ENCODE results near the gene DHRSX. TPM values are rescaled to one million over a fixed set of nuclear protein-coding genes. Genes with fewer than 3 reads are reported as not detected.

Gene DHRSX
- polyA plus RNA-seq, 1 donor from 2014 or later: 15.7 TPM

GRCh38 chrX:2343413-2343812 is 157.4 kb downstream of the DHRSX start:
- Histone ChIP-seq H3K9me3 (ENCODE audit: low read length) (no peaks in the 10 kb centered on the region), H3K27ac (ENCODE audit: low read length) (no peak overlapping the region), H3K9ac (ENCODE audit: low read length) (no peak overlapping the region), H2AFZ (ENCODE audit: low read depth, low read length) (no peak overlapping the region), H3K4me2 (ENCODE audit: low read length) (no peak overlapping the region), H3K27me3 (ENCODE audit: insufficient read depth, low read depth, low read length) (no peaks in the 10 kb centered on the region), H3K4me3 (ENCODE audit: low read length) (no peak overlapping the region), H3K79me2 (replicated peaks; ENCODE audit: insufficient read depth, low read length) (no peaks in the 10 kb centered on the region), H3K36me3 (ENCODE audit: insufficient read depth, low read length) (no peaks in the 10 kb centered on the region), H3K9me2 (ENCODE audit: insufficient read depth, low read length) (no peaks in the 10 kb centered on the region), H3F3A (ENCODE audit: insufficient read depth, low read length, poor library complexity, severe bottlenecking) (no peaks in the 10 kb centered on the region), H4K20me1 (ENCODE audit: insufficient read depth) (no peaks in the 10 kb centered on the region)
- TF ChIP-seq REST (IDR thresholded peaks at IDR 0.05; ENCODE audit: borderline replicate concordance): no peak

- H3K36me3 ChIP-seq (ENCODE audit: insufficient read depth, low read length): no peaks in the 10 kb centered on the region
- no peak overlapping the region for H3K4me2 ChIP-seq (ENCODE audit: low read length)
- H3K4me3 ChIP-seq (ENCODE audit: low read length): no peak overlapping the region
- no peaks in the 10 kb centered on the region for H3F3A ChIP-seq (ENCODE audit: insufficient read depth, low read length, poor library complexity, severe bottlenecking)
- H3K27ac ChIP-seq (ENCODE audit: low read length): no peak overlapping the region
- H3K27me3 ChIP-seq (ENCODE audit: insufficient read depth, low read depth, low read length): no peaks in the 10 kb centered on the region
- H3K9ac ChIP-seq (ENCODE audit: low read length): no peak overlapping the region
- no peak for TF ChIP-seq POLR2AphosphoS5 (IDR thresholded peaks at IDR 0.05)
- no peak for TF ChIP-seq EZH2 (IDR thresholded peaks at IDR 0.05; ENCODE audit: borderline replicate concordance, insufficient read depth, low read length, poor library complexity, severe bottlenecking)
- no peak for TF ChIP-seq EP300 (conservative IDR thresholded peaks at IDR 0.05; ENCODE audit: poor library complexity, severe bottlenecking)
- TF ChIP-seq RAD21 (conservative IDR thresholded peaks at IDR 0.05): no peak
- no peak for TF ChIP-seq SMC3 (conservative IDR thresholded peaks at IDR 0.05; ENCODE audit: poor library complexity)
- TF ChIP-seq, protein P1, sequence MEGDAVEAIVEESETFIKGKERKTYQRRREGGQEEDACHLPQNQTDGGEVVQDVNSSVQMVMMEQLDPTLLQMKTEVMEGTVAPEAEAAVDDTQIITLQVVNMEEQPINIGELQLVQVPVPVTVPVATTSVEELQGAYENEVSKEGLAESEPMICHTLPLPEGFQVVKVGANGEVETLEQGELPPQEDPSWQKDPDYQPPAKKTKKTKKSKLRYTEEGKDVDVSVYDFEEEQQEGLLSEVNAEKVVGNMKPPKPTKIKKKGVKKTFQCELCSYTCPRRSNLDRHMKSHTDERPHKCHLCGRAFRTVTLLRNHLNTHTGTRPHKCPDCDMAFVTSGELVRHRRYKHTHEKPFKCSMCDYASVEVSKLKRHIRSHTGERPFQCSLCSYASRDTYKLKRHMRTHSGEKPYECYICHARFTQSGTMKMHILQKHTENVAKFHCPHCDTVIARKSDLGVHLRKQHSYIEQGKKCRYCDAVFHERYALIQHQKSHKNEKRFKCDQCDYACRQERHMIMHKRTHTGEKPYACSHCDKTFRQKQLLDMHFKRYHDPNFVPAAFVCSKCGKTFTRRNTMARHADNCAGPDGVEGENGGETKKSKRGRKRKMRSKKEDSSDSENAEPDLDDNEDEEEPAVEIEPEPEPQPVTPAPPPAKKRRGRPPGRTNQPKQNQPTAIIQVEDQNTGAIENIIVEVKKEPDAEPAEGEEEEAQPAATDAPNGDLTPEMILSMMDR (IDR thresholded peaks at IDR 0.05; ENCODE audit: poor library complexity, severe bottlenecking): no peak
- TF ChIP-seq REST (IDR thresholded peaks at IDR 0.05; ENCODE audit: borderline replicate concordance): no peak
- no peak for TF ChIP-seq TAF1 (IDR thresholded peaks at IDR 0.05; ENCODE audit: low read depth)
- no peak for TF ChIP-seq MXI1 (conservative IDR thresholded peaks at IDR 0.05; ENCODE audit: poor library complexity, severe bottlenecking)
- no peaks in the 10 kb centered on the region for H4K20me1 ChIP-seq (ENCODE audit: insufficient read depth)
- no peaks in the 10 kb centered on the region for H3K79me2 ChIP-seq (replicated peaks; ENCODE audit: insufficient read depth, low read length)
- no peak overlapping the region for H2AFZ ChIP-seq (ENCODE audit: low read depth, low read length)
- no peaks in the 10 kb centered on the region for H3K9me3 ChIP-seq (ENCODE audit: low read length)
- no peaks in the 10 kb centered on the region for H3K9me2 ChIP-seq (ENCODE audit: insufficient read depth, low read length)
Observed at GRCh38 chrX:2342874-2343273, 157.9 kb downstream of the DHRSX start.

Measured in neural cell (in vitro differentiated cells).